A673 (cell line): ENCODE measurements around the gene TMEM186. TPM values are rescaled to one million over a fixed set of nuclear protein-coding genes. Genes with fewer than 3 reads are reported as not detected.

Experiments used
- BruUV-seq: library from RNA; stranded (reverse); fragments of 400-500 nt; replicated peaks from 2 replicates; lab custom pipeline; 2021; lab: Mats Ljungman, UMichigan
- CTCF ChIA-PET: fragments of 300-600 bp; sonication (Branson Sonifier 250); formaldehyde crosslinking; loops from one replicate; lab custom pipeline; 2022; ENCODE audit warnings: antibody characterized with exemption; lab: Charles Lee
- POLR2A ChIA-PET: fragments of 300-600 bp; sonication (Branson Sonifier 250); formaldehyde crosslinking; loops from one replicate; lab custom pipeline; 2022; ENCODE audit warnings: antibody characterized with exemption; ENCODE audit not compliant: low non-redundant PET; lab: Charles Lee
- DNase-seq: peaks from one replicate; pipeline ENCODE4 v3.0.0-alpha.2; 2015; ENCODE audit warnings: low spot score
- H3K27ac ChIP-seq: fragments of 200-600 bp; sonication (generic); 2 replicates; pipeline ENCODE4 v1.5.1; 2016; ENCODE audit warnings: mixed run types, low read depth, mild to moderate bottlenecking, mixed read lengths, antibody characterized with exemption, low read length; ENCODE audit not compliant: poor library complexity, severe bottlenecking
- H3K27me3 ChIP-seq: fragments of 200-600 bp; sonication (generic); replicated peaks from 2 replicates; pipeline ENCODE4 v1.6.1; 2017; ENCODE audit warnings: mixed run types, low read depth, mild to moderate bottlenecking, mixed read lengths, antibody characterized with exemption, low read length; ENCODE audit not compliant: insufficient read depth, poor library complexity
- H3K36me3 ChIP-seq: fragments of 200-600 bp; sonication (generic); 2 replicates; pipeline ENCODE4 v1.6.1; 2016; ENCODE audit warnings: mixed run types, mild to moderate bottlenecking, mixed read lengths, antibody characterized with exemption, low read length; ENCODE audit not compliant: insufficient read depth, poor library complexity, severe bottlenecking
- H3K4me1 ChIP-seq: fragments of 200-600 bp; sonication (generic); 2 replicates; pipeline ENCODE4 v1.6.1; 2017; ENCODE audit warnings: mixed run types, mild to moderate bottlenecking, mixed read lengths, antibody characterized with exemption, low read length; ENCODE audit not compliant: insufficient read depth, poor library complexity, severe bottlenecking
- H3K4me3 ChIP-seq: fragments of 200-600 bp; sonication (generic); 2 replicates; pipeline ENCODE4 v1.5.1; 2016; ENCODE audit warnings: low read depth, mixed run types, mild to moderate bottlenecking, mixed read lengths, low read length; ENCODE audit not compliant: poor library complexity, severe bottlenecking
- H3K9me3 ChIP-seq: fragments of 200-600 bp; sonication (generic); 2 replicates; pipeline ENCODE4 v1.6.1; 2016; ENCODE audit warnings: mixed run types, low read depth, mild to moderate bottlenecking, mixed read lengths, antibody characterized with exemption, low read length; ENCODE audit not compliant: poor library complexity, severe bottlenecking
- EZH2 ChIP-seq: fragments of 200-600 bp; sonication (generic); IDR thresholded peaks from 2 replicates; pipeline ENCODE4 v1.6.1; 2017; ENCODE audit warnings: borderline replicate concordance, low read depth, mild to moderate bottlenecking, mixed read lengths, antibody characterized with exemption, low read length; ENCODE audit not compliant: poor library complexity, severe bottlenecking
- intact Hi-C: fragments of 100-400 bp; cut with micrococcal nuclease; formaldehyde crosslinking; loops from one replicate; pipeline ENCODE4 v1.10.0; 2022; ENCODE audit not compliant: unreplicated experiment
- total RNA-seq: library from RNA; stranded (reverse); gene quantifications from 2 replicates; pipeline ENCODE4 v1.2.3, GENCODE V29; 2021
- TF ChIP-seq, protein P1 (sequence below): fragments of 300-800, 200-600 bp; sonication (generic); conservative IDR thresholded peaks from 2 replicates; pipeline ENCODE4 v1.5.1; 2017; ENCODE audit warnings: low read depth, mild to moderate bottlenecking, antibody characterized with exemption, low read length, moderate library complexity, mixed read lengths

The TMEM186 gene
- total RNA-seq, 1 experiment from 2014 or later, result 13.5 TPM

- Histone ChIP-seq H3K4me1 (no peaks in the 10 kb centered on the region), H3K9me3 (no peaks in the 10 kb centered on the region), H3K27ac (no peak overlapping the region), H3K27me3 (no peaks in the 10 kb centered on the region), H3K36me3 (peaks cover 38% of the 10 kb centered on the region), H3K4me3 (no peak overlapping the region)
- DNase-seq, result no peak
- CTCF ChIA-PET, result no interaction called here
- POLR2A ChIA-PET, result no interaction called here
- TF ChIP-seq EZH2, result no peak
- TF ChIP-seq, protein P1, sequence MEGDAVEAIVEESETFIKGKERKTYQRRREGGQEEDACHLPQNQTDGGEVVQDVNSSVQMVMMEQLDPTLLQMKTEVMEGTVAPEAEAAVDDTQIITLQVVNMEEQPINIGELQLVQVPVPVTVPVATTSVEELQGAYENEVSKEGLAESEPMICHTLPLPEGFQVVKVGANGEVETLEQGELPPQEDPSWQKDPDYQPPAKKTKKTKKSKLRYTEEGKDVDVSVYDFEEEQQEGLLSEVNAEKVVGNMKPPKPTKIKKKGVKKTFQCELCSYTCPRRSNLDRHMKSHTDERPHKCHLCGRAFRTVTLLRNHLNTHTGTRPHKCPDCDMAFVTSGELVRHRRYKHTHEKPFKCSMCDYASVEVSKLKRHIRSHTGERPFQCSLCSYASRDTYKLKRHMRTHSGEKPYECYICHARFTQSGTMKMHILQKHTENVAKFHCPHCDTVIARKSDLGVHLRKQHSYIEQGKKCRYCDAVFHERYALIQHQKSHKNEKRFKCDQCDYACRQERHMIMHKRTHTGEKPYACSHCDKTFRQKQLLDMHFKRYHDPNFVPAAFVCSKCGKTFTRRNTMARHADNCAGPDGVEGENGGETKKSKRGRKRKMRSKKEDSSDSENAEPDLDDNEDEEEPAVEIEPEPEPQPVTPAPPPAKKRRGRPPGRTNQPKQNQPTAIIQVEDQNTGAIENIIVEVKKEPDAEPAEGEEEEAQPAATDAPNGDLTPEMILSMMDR, result no peak
- BruUV-seq, result no TSS peak
- intact Hi-C loops, result no loop called here
Measured at GRCh38 chr16:8828541-8829165, 31.2 kb upstream of the TMEM186 start.

GRCh38 chr16:8826278-8826879 lies 28.9 kb upstream of the TMEM186 start:
- Histone ChIP-seq H3K36me3 (peaks cover 41% of the 10 kb centered on the region), H3K27me3 (no peaks in the 10 kb centered on the region), H3K9me3 (no peaks in the 10 kb centered on the region), H3K4me3 (no peak overlapping the region), H3K4me1 (peaks cover 18% of the 10 kb centered on the region), H3K27ac (no peak overlapping the region)
- ChIA-PET POLR2A (no interaction called here), CTCF (no interaction called here)
- TF ChIP-seq, protein P1, result no peak
- TF ChIP-seq EZH2, result no peak
- no TSS peak for BruUV-seq
- no peak for DNase-seq
- intact Hi-C loops, result no loop called here

DNA sequence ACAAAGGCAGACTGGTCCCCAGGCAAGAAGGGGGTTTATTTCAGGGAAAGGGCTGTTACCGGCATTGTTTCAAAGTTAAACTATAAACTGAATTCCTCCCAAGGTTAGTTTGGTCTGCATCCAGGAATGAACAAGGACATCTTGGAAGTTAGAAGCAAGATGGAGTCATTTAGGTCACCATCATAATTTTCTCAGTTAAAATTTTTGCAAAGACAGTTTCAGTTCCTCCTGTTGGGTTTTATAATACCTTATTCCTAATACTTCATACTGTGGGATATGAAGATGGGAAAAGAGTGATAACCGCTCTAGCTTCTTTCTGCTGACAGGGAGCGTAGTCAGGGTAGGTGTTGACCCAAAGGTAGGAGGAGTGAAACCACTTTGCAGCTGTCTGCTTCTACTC lies 25.0 kb upstream of the TMEM186 start:
- TF ChIP-seq, protein P1, result no peak
- TF ChIP-seq EZH2, result no peak
- no TSS peak for BruUV-seq
- intact Hi-C loops, result no loop called here
- H3K4me3 ChIP-seq, result no peak overlapping the region
- DNase-seq, result no peak
- CTCF ChIA-PET, result no interaction called here
- POLR2A ChIA-PET, result no interaction called here
- no peaks in the 10 kb centered on the region for H3K9me3 ChIP-seq
- no peaks in the 10 kb centered on the region for H3K27me3 ChIP-seq
- H3K36me3 ChIP-seq, result peaks cover 64% of the 10 kb centered on the region
- peak overlapping the region; percentile 23 for H3K27ac ChIP-seq
- H3K4me1 ChIP-seq, result peaks cover 33% of the 10 kb centered on the region
